RWPE2 (cell line): Measurements from ENCODE around the gene TMEM270.
A peak's percentile ranks its signal among the peaks of the same experiment; 100 is the strongest.

Source experiments
- ATAC-seq: fragments of 200-7000 bp; cut with Tn5 transposase; 3 replicates; pipeline ENCODE4 v1.9.1; 2021; ENCODE audit warnings: low read depth
- DNase-seq: peaks from one replicate; pipeline ENCODE4 v3.0.0-alpha.2; 2020; ENCODE audit warnings: low spot score
- H3K27ac ChIP-seq: fragments of 450-650 bp; 2 replicates; pipeline ENCODE4 v1.5.1; 2017; ENCODE audit warnings: mild to moderate bottlenecking; ENCODE audit not compliant: poor library complexity, severe bottlenecking
- H3K27me3 ChIP-seq: fragments of 250-450 bp; sonication (Bioruptor Pico); 2 replicates; pipeline ENCODE4 v1.5.1; 2021; ENCODE audit warnings: mild to moderate bottlenecking, moderate library complexity; ENCODE audit not compliant: insufficient read depth, poor library complexity, severe bottlenecking
- H3K36me3 ChIP-seq: fragments of 250-450 bp; sonication (Bioruptor Pico); 2 replicates; pipeline ENCODE4 v1.5.1; 2020; ENCODE audit warnings: low read depth, mild to moderate bottlenecking, moderate library complexity
- H3K4me1 ChIP-seq: fragments of 250-450 bp; sonication (Bioruptor Pico); 2 replicates; pipeline ENCODE4 v1.5.1; 2021; ENCODE audit warnings: mild to moderate bottlenecking, moderate library complexity; ENCODE audit not compliant: insufficient read depth, poor library complexity, severe bottlenecking
- H3K4me3 ChIP-seq: fragments of 250-450 bp; sonication (Bioruptor Pico); 2 replicates; pipeline ENCODE4 v1.5.1; 2021; ENCODE audit warnings: mild to moderate bottlenecking, moderate library complexity; ENCODE audit not compliant: severe bottlenecking
- H3K9me3 ChIP-seq: fragments of 250-450 bp; sonication (Bioruptor Pico); 2 replicates; pipeline ENCODE4 v1.5.1; 2021; ENCODE audit warnings: mild to moderate bottlenecking, moderate library complexity; ENCODE audit not compliant: severe bottlenecking
- TF ChIP-seq, protein P1 (sequence below): fragments of 450-650 bp; IDR thresholded peaks from one replicate; pipeline ENCODE4 v1.5.1; 2017; ENCODE audit warnings: mild to moderate bottlenecking, moderate library complexity; ENCODE audit not compliant: poor library complexity, severe bottlenecking

The TMEM270 gene

DNA sequence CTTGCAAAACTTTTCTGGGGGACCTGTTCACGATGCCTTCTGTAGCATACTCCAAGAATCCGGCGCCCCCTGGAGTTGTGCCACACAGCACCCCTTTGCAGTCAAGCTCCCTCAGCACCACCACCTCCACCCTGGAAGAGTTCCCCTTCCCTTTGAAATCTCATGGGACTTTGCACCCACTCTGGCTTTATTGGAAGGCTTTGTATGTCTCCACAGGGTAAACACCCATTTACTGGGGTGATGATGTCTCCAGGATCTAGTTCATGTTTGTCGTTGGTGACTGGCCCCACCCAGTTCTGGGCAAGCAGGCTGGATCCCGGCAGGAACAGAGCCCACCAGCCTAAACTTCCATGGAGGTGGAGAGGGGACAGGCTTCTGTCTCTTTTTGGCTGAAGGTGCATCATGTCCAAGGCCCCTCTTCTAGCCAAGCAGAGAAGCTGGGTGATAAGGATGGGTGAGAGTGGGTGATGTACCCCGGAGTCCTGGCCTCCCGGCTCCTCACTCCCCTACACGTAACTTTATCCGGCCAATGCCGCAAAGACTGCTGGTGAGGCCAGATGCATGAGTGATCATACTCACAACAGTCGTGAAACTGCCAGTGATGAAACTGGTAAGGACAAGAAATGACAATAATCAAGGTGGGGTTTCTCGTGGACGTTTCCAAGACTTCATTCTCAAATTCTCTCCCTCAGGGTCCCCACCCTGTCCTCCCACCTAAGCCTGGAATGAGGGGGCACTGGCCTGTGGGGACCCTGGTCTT, 30.9 kb upstream of the TMEM270 start:
- DNase-seq (no peak), ATAC-seq (no peak)
- Histone ChIP-seq H3K27me3 (no peaks in the 10 kb centered on the region), H3K9me3 (no peaks in the 10 kb centered on the region), H3K36me3 (no peaks in the 10 kb centered on the region), H3K4me3 (no peak overlapping the region), H3K4me1 (peaks cover 47% of the 10 kb centered on the region), H3K27ac (peak overlapping the region; percentile 65)
- TF ChIP-seq, protein P1, sequence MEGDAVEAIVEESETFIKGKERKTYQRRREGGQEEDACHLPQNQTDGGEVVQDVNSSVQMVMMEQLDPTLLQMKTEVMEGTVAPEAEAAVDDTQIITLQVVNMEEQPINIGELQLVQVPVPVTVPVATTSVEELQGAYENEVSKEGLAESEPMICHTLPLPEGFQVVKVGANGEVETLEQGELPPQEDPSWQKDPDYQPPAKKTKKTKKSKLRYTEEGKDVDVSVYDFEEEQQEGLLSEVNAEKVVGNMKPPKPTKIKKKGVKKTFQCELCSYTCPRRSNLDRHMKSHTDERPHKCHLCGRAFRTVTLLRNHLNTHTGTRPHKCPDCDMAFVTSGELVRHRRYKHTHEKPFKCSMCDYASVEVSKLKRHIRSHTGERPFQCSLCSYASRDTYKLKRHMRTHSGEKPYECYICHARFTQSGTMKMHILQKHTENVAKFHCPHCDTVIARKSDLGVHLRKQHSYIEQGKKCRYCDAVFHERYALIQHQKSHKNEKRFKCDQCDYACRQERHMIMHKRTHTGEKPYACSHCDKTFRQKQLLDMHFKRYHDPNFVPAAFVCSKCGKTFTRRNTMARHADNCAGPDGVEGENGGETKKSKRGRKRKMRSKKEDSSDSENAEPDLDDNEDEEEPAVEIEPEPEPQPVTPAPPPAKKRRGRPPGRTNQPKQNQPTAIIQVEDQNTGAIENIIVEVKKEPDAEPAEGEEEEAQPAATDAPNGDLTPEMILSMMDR, result no peak

DNA sequence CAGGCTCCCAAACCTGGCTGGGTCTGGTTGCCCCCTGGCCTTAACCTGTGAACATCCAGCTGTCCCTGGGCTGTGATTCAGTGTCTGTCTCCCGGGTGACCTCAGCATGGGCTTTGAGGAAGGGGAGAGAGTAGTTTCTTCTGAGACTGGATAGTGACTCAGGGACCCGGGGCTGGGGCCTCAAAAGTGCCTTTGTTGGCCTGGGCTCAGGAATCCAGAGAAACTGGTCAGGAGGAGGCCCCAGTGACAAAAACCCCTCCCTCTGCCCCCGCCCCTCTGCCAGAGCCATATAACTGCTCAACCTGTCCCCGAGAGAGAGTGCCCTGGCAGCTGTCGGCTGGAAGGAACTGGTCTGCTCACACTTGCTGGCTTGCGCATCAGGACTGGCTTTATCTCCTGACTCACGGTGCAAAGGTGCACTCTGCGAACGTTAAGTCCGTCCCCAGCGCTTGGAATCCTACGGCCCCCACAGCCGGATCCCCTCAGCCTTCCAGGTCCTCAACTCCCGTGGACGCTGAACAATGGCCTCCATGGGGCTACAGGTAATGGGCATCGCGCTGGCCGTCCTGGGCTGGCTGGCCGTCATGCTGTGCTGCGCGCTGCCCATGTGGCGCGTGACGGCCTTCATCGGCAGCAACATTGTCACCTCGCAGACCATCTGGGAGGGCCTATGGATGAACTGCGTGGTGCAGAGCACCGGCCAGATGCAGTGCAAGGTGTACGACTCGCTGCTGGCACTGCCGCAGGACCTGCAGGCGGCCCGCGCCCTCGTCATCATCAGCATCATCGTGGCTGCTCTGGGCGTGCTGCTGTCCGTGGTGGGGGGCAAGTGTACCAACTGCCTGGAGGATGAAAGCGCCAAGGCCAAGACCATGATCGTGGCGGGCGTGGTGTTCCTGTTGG, 30.0 kb upstream of the TMEM270 start, which contains the start of gene CLDN4:
Gene CLDN4 (plus strand): TSS at position 316 of the 903 bp plus-strand sequence. CDS start 206 bp downstream, at position 522.
- peak within 1 kb of the TSS; percentile 29 for H3K4me3 ChIP-seq
- H3K36me3 ChIP-seq, result no peaks in the 10 kb centered on the region
- H3K27me3 ChIP-seq, result no peaks in the 10 kb centered on the region
- peak; percentile 49 for ATAC-seq
- peak; percentile 77 for DNase-seq
- H3K9me3 ChIP-seq, result no peaks in the 10 kb centered on the region
- TF ChIP-seq, protein P1, result no peak
- H3K27ac ChIP-seq, result peak within 1 kb of the TSS; percentile 65
- peaks cover 47% of the 10 kb centered on the region for H3K4me1 ChIP-seq

DNA sequence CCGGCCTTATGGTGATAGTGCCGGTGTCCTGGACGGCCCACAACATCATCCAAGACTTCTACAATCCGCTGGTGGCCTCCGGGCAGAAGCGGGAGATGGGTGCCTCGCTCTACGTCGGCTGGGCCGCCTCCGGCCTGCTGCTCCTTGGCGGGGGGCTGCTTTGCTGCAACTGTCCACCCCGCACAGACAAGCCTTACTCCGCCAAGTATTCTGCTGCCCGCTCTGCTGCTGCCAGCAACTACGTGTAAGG, 29.4 kb upstream of the TMEM270 start:
- Histone ChIP-seq H3K4me3 (peak overlapping the region; percentile 29), H3K27ac (peak overlapping the region; percentile 65)

DNA sequence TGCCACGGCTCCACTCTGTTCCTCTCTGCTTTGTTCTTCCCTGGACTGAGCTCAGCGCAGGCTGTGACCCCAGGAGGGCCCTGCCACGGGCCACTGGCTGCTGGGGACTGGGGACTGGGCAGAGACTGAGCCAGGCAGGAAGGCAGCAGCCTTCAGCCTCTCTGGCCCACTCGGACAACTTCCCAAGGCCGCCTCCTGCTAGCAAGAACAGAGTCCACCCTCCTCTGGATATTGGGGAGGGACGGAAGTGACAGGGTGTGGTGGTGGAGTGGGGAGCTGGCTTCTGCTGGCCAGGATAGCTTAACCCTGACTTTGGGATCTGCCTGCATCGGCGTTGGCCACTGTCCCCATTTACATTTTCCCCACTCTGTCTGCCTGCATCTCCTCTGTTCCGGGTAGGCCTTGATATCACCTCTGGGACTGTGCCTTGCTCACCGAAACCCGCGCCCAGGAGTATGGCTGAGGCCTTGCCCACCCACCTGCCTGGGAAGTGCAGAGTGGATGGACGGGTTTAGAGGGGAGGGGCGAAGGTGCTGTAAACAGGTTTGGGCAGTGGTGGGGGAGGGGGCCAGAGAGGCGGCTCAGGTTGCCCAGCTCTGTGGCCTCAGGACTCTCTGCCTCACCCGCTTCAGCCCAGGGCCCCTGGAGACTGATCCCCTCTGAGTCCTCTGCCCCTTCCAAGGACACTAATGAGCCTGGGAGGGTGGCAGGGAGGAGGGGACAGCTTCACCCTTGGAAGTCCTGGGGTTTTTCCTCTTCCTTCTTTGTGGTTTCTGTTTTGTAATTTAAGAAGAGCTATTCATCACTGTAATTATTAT, 28.9 kb upstream of the TMEM270 start:
- no peaks in the 10 kb centered on the region for H3K36me3 ChIP-seq
- H3K4me1 ChIP-seq, result peaks cover 47% of the 10 kb centered on the region
- DNase-seq (peak; percentile 92), ATAC-seq (peak; percentile 66)
- TF ChIP-seq, protein P1, result no peak
- H3K9me3 ChIP-seq, result no peaks in the 10 kb centered on the region
- H3K27me3 ChIP-seq, result no peaks in the 10 kb centered on the region
- peak overlapping the region; percentile 29 for H3K4me3 ChIP-seq
- H3K27ac ChIP-seq, result peak overlapping the region; percentile 65

More for the DNA sequence above, 29.4 kb upstream of the TMEM270 start:
- ATAC-seq, result no peak; the same call in 2 of the 3 replicates
- Histone ChIP-seq H3K36me3 (no peaks in the 10 kb centered on the region), H3K27me3 (no peaks in the 10 kb centered on the region), H3K9me3 (no peaks in the 10 kb centered on the region), H3K4me1 (peaks cover 47% of the 10 kb centered on the region)
- TF ChIP-seq, protein P1, result no peak
- DNase-seq, result no peak
